Mesenchymal stem cell (in vitro differentiated cells and primary cell): ENCODE results near the gene DZIP1L.
"Not testable (repeated sequence)": the region's sequence is repeated elsewhere in the genome, so short reads cannot be mapped to it uniquely, and the experiment has no call there.

ENCODE experiments used
- DNase-seq: peaks from one replicate; pipeline ENCODE4 v3.0.0-alpha.2; 2013
- H2AFZ ChIP-seq: one replicate; pipeline ENCODE4 v1.6.1; 2013; ENCODE audit warnings: low read depth, mild to moderate bottlenecking, control low read depth, inconsistent platforms, low read length, moderate library complexity
- H2AK5ac ChIP-seq: 2 replicates; pipeline ENCODE4 v1.6.1; 2013; ENCODE audit warnings: low read length, moderate library complexity, mild to moderate bottlenecking, inconsistent platforms; ENCODE audit not compliant: severe bottlenecking
- H2BK120ac ChIP-seq: one replicate; pipeline ENCODE4 v1.6.1; 2013; ENCODE audit warnings: low read depth, mild to moderate bottlenecking, inconsistent platforms, low read length, moderate library complexity
- H2BK12ac ChIP-seq, 2 experiments: one replicate each; pipeline ENCODE4 v1.6.1; 2013; ENCODE audit warnings: inconsistent platforms in 2 of 2, low read length in 2 of 2, mild to moderate bottlenecking in 2 of 2, moderate library complexity in 2 of 2, control low read depth in 1 of 2
- H2BK15ac ChIP-seq: one replicate; pipeline ENCODE4 v1.6.1; 2013; ENCODE audit warnings: mild to moderate bottlenecking, low read depth, inconsistent platforms; ENCODE audit not compliant: poor library complexity, severe bottlenecking
- H2BK5ac ChIP-seq: 2 replicates; pipeline ENCODE4 v1.6.1; 2013; ENCODE audit warnings: low read depth, mild to moderate bottlenecking, low read length, control low read depth, inconsistent platforms; ENCODE audit not compliant: poor library complexity, severe bottlenecking
- H3K14ac ChIP-seq, 2 experiments: one replicate each; pipeline ENCODE4 v1.6.1; 2013; ENCODE audit warnings: inconsistent platforms in 2 of 2, low read length in 2 of 2, control low read depth in 1 of 2, mild to moderate bottlenecking in 1 of 2, moderate library complexity in 1 of 2
- H3K18ac ChIP-seq, 2 experiments: one replicate each; pipeline ENCODE4 v1.6.1; 2013; ENCODE audit warnings: inconsistent platforms in 2 of 2, low read length in 2 of 2, control low read depth in 1 of 2, low read depth in 1 of 2, mild to moderate bottlenecking in 1 of 2
- H3K23ac ChIP-seq, 2 experiments: one replicate each; pipeline ENCODE4 v1.6.1; 2013; ENCODE audit warnings: inconsistent platforms in 2 of 2, low read length in 2 of 2, mild to moderate bottlenecking in 2 of 2, moderate library complexity in 2 of 2, control low read depth in 1 of 2
- H3K27ac ChIP-seq: 2 replicates; pipeline ENCODE4 v1.5.1; 2013; ENCODE audit warnings: mild to moderate bottlenecking, moderate library complexity, low read length, control low read depth, inconsistent platforms; ENCODE audit not compliant: poor library complexity, severe bottlenecking
- H3K27me3 ChIP-seq, 2 experiments: 2 replicates each; pipeline versions ENCODE4 v1.6.1 to v1.7.0; 2013; ENCODE audit warnings: low read length in 2 of 2, mild to moderate bottlenecking in 2 of 2, moderate library complexity in 2 of 2, control low read depth in 1 of 2, inconsistent platforms in 1 of 2; ENCODE audit not compliant: control insufficient read depth in 1 of 2, insufficient read depth in 1 of 2
- H3K36me3 ChIP-seq, 2 experiments: 2 replicates each; pipeline versions ENCODE4 v1.6.1 to v1.7.0; 2013; ENCODE audit warnings: low read length in 2 of 2, control low read depth in 1 of 2, inconsistent platforms in 1 of 2, low read depth in 1 of 2, mild to moderate bottlenecking in 1 of 2; ENCODE audit not compliant: insufficient read depth in 2 of 2, control insufficient read depth in 1 of 2
- H3K4ac ChIP-seq, 2 experiments: one replicate each; pipeline ENCODE4 v1.6.1; 2013; ENCODE audit warnings: inconsistent platforms in 2 of 2, low read length in 2 of 2, mild to moderate bottlenecking in 2 of 2, moderate library complexity in 2 of 2, control low read depth in 1 of 2, low read depth in 1 of 2
- H3K4me1 ChIP-seq: 2 replicates; pipeline ENCODE4 v1.6.1; 2013; ENCODE audit warnings: low read depth, low read length, control low read depth; ENCODE audit not compliant: control insufficient read depth, insufficient read depth
- H3K4me2 ChIP-seq: 2 replicates; pipeline ENCODE4 v1.6.1; 2013; ENCODE audit warnings: low read length, mild to moderate bottlenecking, inconsistent platforms; ENCODE audit not compliant: poor library complexity, severe bottlenecking
- H3K4me3 ChIP-seq, 2 experiments: 2 replicates each; pipeline versions ENCODE4 v1.5.1 to v1.7.0; 2013; ENCODE audit warnings: low read length in 2 of 2, mild to moderate bottlenecking in 2 of 2, control low read depth in 1 of 2, low read depth in 1 of 2; ENCODE audit not compliant: insufficient read depth in 1 of 2
- H3K79me1 ChIP-seq: replicated peaks from 2 replicates; pipeline ENCODE4 v1.6.1; 2013; ENCODE audit warnings: mild to moderate bottlenecking, control low read depth, low read length, inconsistent platforms; ENCODE audit not compliant: poor library complexity, severe bottlenecking
- H3K9ac ChIP-seq: 2 replicates; pipeline ENCODE4 v1.7.0; 2013; ENCODE audit warnings: mild to moderate bottlenecking, low read length, moderate library complexity
- H3K9me3 ChIP-seq: 2 replicates; pipeline ENCODE4 v1.7.0; 2013; ENCODE audit warnings: mild to moderate bottlenecking, low read length; ENCODE audit not compliant: control insufficient read depth
- H4K8ac ChIP-seq: one replicate; pipeline ENCODE4 v1.6.1; 2013; ENCODE audit warnings: inconsistent platforms, mild to moderate bottlenecking, low read length, moderate library complexity
- H4K91ac ChIP-seq: one replicate; pipeline ENCODE4 v1.6.1; 2013; ENCODE audit warnings: mild to moderate bottlenecking, low read length, inconsistent platforms
- WGBS: methylation state at CpG from one replicate; pipeline ENCODE4 v1.1.7; 2013; ENCODE audit warnings: mixed read lengths; 5-methylcytosine and 5-hydroxymethylcytosine counted together

DZIP1L gene

DNA sequence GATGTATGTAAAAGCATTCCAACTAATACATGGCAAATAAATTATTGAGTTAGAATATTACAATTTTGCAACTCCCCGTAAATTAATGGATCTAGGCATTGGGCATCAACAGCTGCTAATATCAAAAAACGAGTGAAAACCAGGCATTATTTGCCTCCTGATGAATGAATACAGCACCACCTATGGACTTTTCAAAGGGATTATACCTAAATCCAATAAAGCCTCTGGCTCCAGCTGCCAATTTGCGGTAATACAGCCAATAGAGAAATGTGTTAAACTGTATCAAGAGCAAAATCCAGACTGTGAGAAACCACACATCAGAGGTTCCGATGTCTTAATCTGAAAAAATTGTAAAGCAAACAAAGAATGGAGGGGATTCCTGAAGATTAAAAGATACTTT, 33.1 kb upstream of the DZIP1L start:
- H3K4ac ChIP-seq = no peak overlapping the region
- DNase-seq = no peak
- no peak overlapping the region for H2AFZ ChIP-seq
- H2AK5ac ChIP-seq = no peak overlapping the region
- no peak overlapping the region for H3K4me3 ChIP-seq
- no peak overlapping the region for H2BK120ac ChIP-seq
- H3K27ac ChIP-seq = no peak overlapping the region
- H3K23ac ChIP-seq = no peak overlapping the region
- no peaks in the 10 kb centered on the region for H3K79me1 ChIP-seq
- H3K9me3 ChIP-seq = no peaks in the 10 kb centered on the region
- H3K18ac ChIP-seq = no peak overlapping the region
- no peak overlapping the region for H2BK12ac ChIP-seq
- 84% methylated on average over 4 of the region's 4 CpGs for WGBS
- no peaks in the 10 kb centered on the region for H3K4me1 ChIP-seq
- H3K36me3 ChIP-seq = no peaks in the 10 kb centered on the region
- H2BK5ac ChIP-seq = no peak overlapping the region
- H3K9ac ChIP-seq = no peak overlapping the region
- H4K91ac ChIP-seq = no peak overlapping the region
- no peak overlapping the region for H3K4me2 ChIP-seq
- no peaks in the 10 kb centered on the region for H3K27me3 ChIP-seq
- no peak overlapping the region for H3K14ac ChIP-seq
- no peak overlapping the region for H2BK15ac ChIP-seq
- no peak overlapping the region for H4K8ac ChIP-seq

DNA sequence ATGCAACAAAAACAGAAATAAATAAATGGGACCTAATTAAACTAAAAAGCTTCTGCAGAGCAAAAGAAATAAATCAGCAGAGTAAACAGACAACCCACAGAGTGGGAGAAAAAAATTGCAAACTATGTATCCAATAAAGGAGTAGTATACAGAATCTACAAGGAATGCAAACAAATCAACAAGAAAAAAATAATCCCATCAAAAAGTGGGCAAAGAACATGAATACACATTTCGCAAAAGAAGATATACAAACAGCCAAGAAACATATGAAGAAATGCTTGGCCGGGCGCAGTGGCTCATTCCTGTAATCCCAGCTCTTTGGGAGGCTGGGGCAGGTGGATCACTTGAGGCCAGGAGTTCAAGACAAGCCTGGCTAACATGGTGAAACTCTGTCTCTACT, 26.8 kb upstream of the DZIP1L start:
- not testable (repeated sequence) for H4K91ac ChIP-seq, H2AFZ ChIP-seq, H3K9me3 ChIP-seq, DNase-seq, H3K4me1 ChIP-seq, H3K18ac ChIP-seq, H3K9ac ChIP-seq, H2BK15ac ChIP-seq, H2BK5ac ChIP-seq, H3K36me3 ChIP-seq, H3K14ac ChIP-seq, H3K79me1 ChIP-seq, H3K27ac ChIP-seq, H3K4ac ChIP-seq, H2BK120ac ChIP-seq, H2AK5ac ChIP-seq, H2BK12ac ChIP-seq, H3K23ac ChIP-seq, H3K27me3 ChIP-seq, H4K8ac ChIP-seq, H3K4me2 ChIP-seq, H3K4me3 ChIP-seq
- WGBS = 74% methylated on average over 3 of the region's 3 CpGs

DNA sequence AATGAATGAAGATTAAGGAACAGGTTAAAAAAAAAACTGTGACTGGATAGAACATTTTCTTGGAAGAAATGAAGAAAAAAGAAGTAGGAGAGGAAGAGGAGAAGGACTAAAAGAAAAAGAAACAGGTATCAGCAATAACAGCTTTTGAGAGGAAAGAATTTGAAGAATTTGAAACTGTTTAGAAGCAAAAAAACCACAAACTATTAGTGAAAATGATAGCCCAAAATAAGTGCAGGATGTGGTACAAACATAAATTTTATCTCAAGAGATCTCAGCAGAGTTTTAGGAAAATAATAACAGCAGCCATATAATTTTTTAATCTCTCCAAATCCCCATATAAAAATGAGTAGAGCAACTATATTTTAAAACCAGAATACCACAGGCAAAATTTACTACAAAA, 25.5 kb upstream of the DZIP1L start:
- Histone ChIP-seq H3K4me2 (no peak overlapping the region), H3K4me1 (no peaks in the 10 kb centered on the region)

DNA sequence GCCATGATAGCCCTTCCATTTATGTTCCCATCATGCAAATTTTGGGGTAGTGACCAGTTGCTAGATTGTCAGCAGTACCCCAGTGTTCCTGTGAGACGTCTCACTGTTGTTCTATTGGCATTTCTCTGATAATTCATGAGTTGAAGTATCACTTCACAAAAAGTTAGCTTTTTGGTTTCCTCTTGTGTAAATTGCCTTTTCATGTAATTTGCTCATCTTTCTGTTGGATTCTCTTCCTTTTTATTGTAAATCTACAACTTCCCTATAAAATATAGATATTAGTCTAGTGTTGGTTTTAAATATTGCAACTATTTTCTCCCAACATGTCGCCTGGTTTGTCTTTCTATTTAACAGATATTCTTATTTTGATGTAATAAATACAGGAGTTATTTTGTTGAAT, 24.3 kb upstream of the DZIP1L start:
- Histone ChIP-seq H3K36me3 (no peaks in the 10 kb centered on the region), H2AFZ (no peak overlapping the region), H3K23ac (no peak overlapping the region), H3K9ac (no peak overlapping the region), H2BK5ac (no peak overlapping the region), H2BK120ac (no peak overlapping the region), H3K18ac (no peak overlapping the region), H2BK12ac (no peak overlapping the region), H3K4ac (no peak overlapping the region), H3K9me3 (no peaks in the 10 kb centered on the region), H2BK15ac (no peak overlapping the region), H3K4me1 (no peaks in the 10 kb centered on the region), H4K8ac (no peak overlapping the region), H3K14ac (no peak overlapping the region), H4K91ac (no peak overlapping the region), H3K27ac (no peak overlapping the region), H3K79me1 (no peaks in the 10 kb centered on the region), H3K4me2 (no peak overlapping the region), H3K4me3 (no peak overlapping the region), H3K27me3 (peaks cover 0 to 5% of the 10 kb centered on the region in 2 experiments), H2AK5ac (no peak overlapping the region)
- 80% methylated on average over 1 of the region's 2 CpGs for WGBS
- no peak for DNase-seq

More for the DNA sequence above, 25.5 kb upstream of the DZIP1L start:
- Histone ChIP-seq H4K91ac (no peak overlapping the region), H3K4ac (no peak overlapping the region), H3K18ac (no peak overlapping the region), H2AFZ (no peak overlapping the region), H3K9me3 (no peaks in the 10 kb centered on the region), H3K23ac (no peak overlapping the region), H3K4me3 (no peak overlapping the region), H2BK5ac (no peak overlapping the region), H2BK15ac (no peak overlapping the region), H3K27me3 (peaks cover 0 to 5% of the 10 kb centered on the region in 2 experiments), H3K36me3 (no peaks in the 10 kb centered on the region), H3K27ac (no peak overlapping the region), H2BK120ac (no peak overlapping the region), H4K8ac (no peak overlapping the region), H2BK12ac (no peak overlapping the region), H3K9ac (no peak overlapping the region), H2AK5ac (no peak overlapping the region), H3K14ac (no peak overlapping the region), H3K79me1 (no peaks in the 10 kb centered on the region)
- DNase-seq = no peak
